Measurements from ENCODE around the gene AKAP13.

GRCh38 chr15:85473455-85473854, 93.1 kb downstream of the AKAP13 start:
- no peak for TF ChIP-seq EP300 (IDR thresholded peaks at IDR 0.05; ENCODE audit: borderline replicate concordance)
- no peak for TF ChIP-seq NFIC (IDR thresholded peaks at IDR 0.05)
